ENCODE measurements around the gene CFAP20DC. TPM values are rescaled to one million over a fixed set of nuclear protein-coding genes. Genes with fewer than 3 reads are reported as not detected.
A peak's percentile ranks its signal among the peaks of the same experiment; 100 is the strongest.
"Not testable (repeated sequence)": the region's sequence is repeated elsewhere in the genome, so short reads cannot be mapped to it uniquely, and the experiment has no call there.

Gene CFAP20DC
- total RNA-seq, 1 experiment from 2014 or later = 4.7 TPM

- DNase-seq = no peak
- no peak overlapping the region for H3K4me3 ChIP-seq (ENCODE audit: insufficient read depth, low read depth, low read length)
Measured at GRCh38 chr3:59056706-59057105, 6.9 kb upstream of the CFAP20DC start.

GRCh38 chr3:59052803-59053411, 3.1 kb upstream of the CFAP20DC start:
- peak; percentile 52 for DNase-seq
- Histone ChIP-seq H3K4me3 (ENCODE audit: insufficient read depth, low read depth, low read length) (no peak overlapping the region), H3K27me3 (ENCODE audit: control insufficient read depth, insufficient read depth, low read length) (no peaks in the 10 kb centered on the region), H3K36me3 (replicated peaks; ENCODE audit: control insufficient read depth, insufficient read depth, low read length) (no peaks in the 10 kb centered on the region)

More at GRCh38 chr3:59056706-59057105, 6.9 kb upstream of the CFAP20DC start:
- Histone ChIP-seq H3K36me3 (replicated peaks; ENCODE audit: control insufficient read depth, insufficient read depth, low read length) (no peaks in the 10 kb centered on the region), H3K27me3 (ENCODE audit: control insufficient read depth, insufficient read depth, low read length) (no peaks in the 10 kb centered on the region)

- not testable (repeated sequence) for DNase-seq; H3K27me3 ChIP-seq (ENCODE audit: control insufficient read depth, insufficient read depth, low read length); H3K4me3 ChIP-seq (ENCODE audit: insufficient read depth, low read depth, low read length); H3K36me3 ChIP-seq (replicated peaks; ENCODE audit: control insufficient read depth, insufficient read depth, low read length)
Measured at GRCh38 chr3:59050811-59051414, 1.1 kb upstream of the CFAP20DC start.

- no peaks in the 10 kb centered on the region for H3K36me3 ChIP-seq (replicated peaks; ENCODE audit: control insufficient read depth, insufficient read depth, low read length)
- DNase-seq = no peak
- no peak overlapping the region for H3K4me3 ChIP-seq (ENCODE audit: insufficient read depth, low read depth, low read length)
- no peaks in the 10 kb centered on the region for H3K27me3 ChIP-seq (ENCODE audit: control insufficient read depth, insufficient read depth, low read length)
Measured at GRCh38 chr3:59046839-59047238, 3.0 kb downstream of the CFAP20DC start.

DNA sequence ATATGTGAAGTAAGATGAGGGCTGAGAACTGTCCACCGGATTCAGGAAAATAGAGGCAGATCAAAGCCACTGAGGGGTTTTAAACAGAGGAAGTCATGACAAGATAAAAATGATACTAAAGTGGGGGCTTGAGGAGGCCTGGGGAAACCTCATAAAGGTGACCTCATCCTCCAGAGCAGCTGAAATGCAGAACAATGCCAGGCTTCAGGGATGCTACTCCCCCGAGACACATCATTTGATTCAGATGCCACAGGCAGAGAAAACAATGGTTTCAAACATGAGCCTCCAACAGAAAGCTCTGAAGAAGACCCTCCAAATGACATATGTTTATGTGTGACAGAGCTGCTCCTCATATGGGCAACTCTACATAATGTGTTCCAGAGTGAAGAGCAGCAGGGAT, 6.4 kb downstream of the CFAP20DC start:
- no peaks in the 10 kb centered on the region for H3K27me3 ChIP-seq (ENCODE audit: control insufficient read depth, insufficient read depth, low read length)
- H3K36me3 ChIP-seq (replicated peaks; ENCODE audit: control insufficient read depth, insufficient read depth, low read length) = no peaks in the 10 kb centered on the region
- no peak for DNase-seq
- no peak overlapping the region for H3K4me3 ChIP-seq (ENCODE audit: insufficient read depth, low read depth, low read length)

- Histone ChIP-seq H3K36me3 (replicated peaks; ENCODE audit: control insufficient read depth, insufficient read depth, low read length) (no peaks in the 10 kb centered on the region), H3K27me3 (ENCODE audit: control insufficient read depth, insufficient read depth, low read length) (no peaks in the 10 kb centered on the region), H3K4me3 (ENCODE audit: insufficient read depth, low read depth, low read length) (no peak overlapping the region)
- DNase-seq = no peak
Measured at GRCh38 chr3:59040902-59041301, 8.9 kb downstream of the CFAP20DC start.

DNA sequence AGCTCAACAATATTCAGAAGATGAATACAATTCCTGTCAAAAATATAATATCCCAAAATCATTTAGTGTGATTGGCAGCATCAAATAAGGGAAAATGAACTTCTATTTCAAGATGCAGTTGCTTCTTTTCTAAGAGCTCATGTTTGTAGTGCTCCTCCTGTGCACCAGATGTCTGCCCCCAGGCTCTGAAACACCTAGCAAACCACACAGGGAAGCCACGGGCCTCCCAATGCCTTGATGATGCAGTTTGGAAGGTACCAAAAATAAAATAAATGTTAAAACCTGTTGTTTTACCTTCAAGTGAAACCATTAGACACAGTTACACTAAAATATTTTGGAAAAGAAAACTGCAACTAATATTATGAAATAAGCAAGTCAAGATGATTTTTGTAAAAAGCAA, 22.2 kb downstream of the CFAP20DC start:
- DNase-seq = no peak
- no peaks in the 10 kb centered on the region for H3K36me3 ChIP-seq (replicated peaks; ENCODE audit: control insufficient read depth, insufficient read depth, low read length)
- H3K27me3 ChIP-seq (ENCODE audit: control insufficient read depth, insufficient read depth, low read length) = no peaks in the 10 kb centered on the region
- no peak overlapping the region for H3K4me3 ChIP-seq (ENCODE audit: insufficient read depth, low read depth, low read length)

DNA sequence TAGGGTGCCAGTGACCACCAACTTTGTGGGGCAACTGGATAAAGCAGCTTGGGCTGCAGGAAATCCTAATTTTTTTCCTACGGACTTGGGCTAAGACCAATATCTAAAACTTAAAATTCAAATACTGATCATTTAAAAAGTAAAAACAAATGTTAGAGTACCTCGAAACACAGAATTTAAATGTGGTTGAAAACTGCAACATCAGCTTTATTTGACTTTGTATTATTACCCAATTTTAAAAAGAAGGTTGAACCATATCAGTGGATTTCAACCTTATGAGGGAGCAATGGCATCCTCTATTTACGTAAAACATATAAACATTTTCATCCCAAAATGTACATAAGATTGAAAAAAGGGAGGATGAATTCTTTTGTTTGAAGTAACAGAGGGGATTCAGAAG, 26.2 kb downstream of the CFAP20DC start:
- no peak for DNase-seq
- Histone ChIP-seq H3K36me3 (replicated peaks; ENCODE audit: control insufficient read depth, insufficient read depth, low read length) (no peaks in the 10 kb centered on the region), H3K27me3 (ENCODE audit: control insufficient read depth, insufficient read depth, low read length) (no peaks in the 10 kb centered on the region), H3K4me3 (ENCODE audit: insufficient read depth, low read depth, low read length) (no peak overlapping the region)

GRCh38 chr3:59017617-59017984, 32.2 kb downstream of the CFAP20DC start:
- no peak overlapping the region for H3K4me3 ChIP-seq (ENCODE audit: insufficient read depth, low read depth, low read length)
- no peaks in the 10 kb centered on the region for H3K36me3 ChIP-seq (replicated peaks; ENCODE audit: control insufficient read depth, insufficient read depth, low read length)
- H3K27me3 ChIP-seq (ENCODE audit: control insufficient read depth, insufficient read depth, low read length) = no peaks in the 10 kb centered on the region
- no peak for DNase-seq

GRCh38 chr3:59016930-59017616, 32.8 kb downstream of the CFAP20DC start:
- H3K4me3 ChIP-seq (ENCODE audit: insufficient read depth, low read depth, low read length) = no peak overlapping the region
- DNase-seq = no peak
- H3K36me3 ChIP-seq (replicated peaks; ENCODE audit: control insufficient read depth, insufficient read depth, low read length) = no peaks in the 10 kb centered on the region
- H3K27me3 ChIP-seq (ENCODE audit: control insufficient read depth, insufficient read depth, low read length) = no peaks in the 10 kb centered on the region

GRCh38 chr3:59013611-59014010, 36.2 kb downstream of the CFAP20DC start:
- Histone ChIP-seq H3K4me3 (ENCODE audit: insufficient read depth, low read depth, low read length) (no peak overlapping the region), H3K36me3 (replicated peaks; ENCODE audit: control insufficient read depth, insufficient read depth, low read length) (no peaks in the 10 kb centered on the region), H3K27me3 (ENCODE audit: control insufficient read depth, insufficient read depth, low read length) (no peaks in the 10 kb centered on the region)
- DNase-seq = no peak

- no peaks in the 10 kb centered on the region for H3K36me3 ChIP-seq (replicated peaks; ENCODE audit: control insufficient read depth, insufficient read depth, low read length)
- no peak for DNase-seq
- no peaks in the 10 kb centered on the region for H3K27me3 ChIP-seq (ENCODE audit: control insufficient read depth, insufficient read depth, low read length)
- no peak overlapping the region for H3K4me3 ChIP-seq (ENCODE audit: insufficient read depth, low read depth, low read length)
Measured at GRCh38 chr3:59006634-59007517, 42.9 kb downstream of the CFAP20DC start.

DNA sequence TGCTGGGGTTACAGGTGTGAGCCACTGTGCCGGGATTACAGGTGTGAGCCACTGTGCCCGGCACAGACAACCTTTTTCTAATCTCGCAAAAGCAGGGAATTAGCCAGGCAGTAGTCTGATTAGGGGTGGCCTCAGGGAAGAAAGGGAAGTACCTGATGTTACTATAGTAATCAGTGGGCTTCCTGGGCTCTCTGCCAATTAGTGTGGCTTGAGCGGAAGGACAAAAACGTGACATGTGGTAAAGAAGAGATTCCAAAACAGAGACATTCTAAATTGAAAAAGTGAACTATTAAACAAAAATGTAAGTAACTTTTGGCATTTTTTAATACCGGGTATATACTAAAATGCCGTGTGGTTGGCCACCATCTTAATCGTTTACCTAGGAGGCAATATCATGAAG, 48.1 kb downstream of the CFAP20DC start:
- no peaks in the 10 kb centered on the region for H3K36me3 ChIP-seq (replicated peaks; ENCODE audit: control insufficient read depth, insufficient read depth, low read length)
- DNase-seq = no peak
- no peaks in the 10 kb centered on the region for H3K27me3 ChIP-seq (ENCODE audit: control insufficient read depth, insufficient read depth, low read length)
- no peak overlapping the region for H3K4me3 ChIP-seq (ENCODE audit: insufficient read depth, low read depth, low read length)

DNA sequence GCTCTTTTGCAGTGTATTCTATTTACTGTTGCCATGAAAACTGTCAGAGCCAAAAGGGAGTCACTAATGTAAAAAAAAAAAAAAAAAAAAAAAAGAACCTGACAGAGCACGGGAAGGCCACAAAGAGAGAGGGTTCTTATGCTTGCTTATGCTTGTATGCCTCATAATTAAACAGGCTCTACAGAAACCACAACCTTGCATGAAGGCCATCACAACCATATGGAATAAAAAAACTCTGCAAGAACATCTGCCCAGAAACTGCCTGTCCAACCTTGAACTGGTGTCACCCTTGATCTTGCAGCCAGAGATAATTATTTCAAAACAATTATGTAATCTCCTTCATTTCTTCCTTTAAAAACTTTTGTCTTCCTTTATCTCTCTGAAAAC, 50.1 kb downstream of the CFAP20DC start:
- H3K36me3 ChIP-seq (replicated peaks; ENCODE audit: control insufficient read depth, insufficient read depth, low read length) = no peaks in the 10 kb centered on the region
- no peak overlapping the region for H3K4me3 ChIP-seq (ENCODE audit: insufficient read depth, low read depth, low read length)
- DNase-seq = no peak
- H3K27me3 ChIP-seq (ENCODE audit: control insufficient read depth, insufficient read depth, low read length) = no peaks in the 10 kb centered on the region
